Karpas-422 (cell line): ENCODE measurements around the gene MKLN1. TPM values are rescaled to one million over a fixed set of nuclear protein-coding genes. Genes with fewer than 3 reads are reported as not detected.
"Not testable (repeated sequence)": the region's sequence is repeated elsewhere in the genome, so short reads cannot be mapped to it uniquely, and the experiment has no call there.

ENCODE experiments used
- DNase-seq: peaks from one replicate; pipeline ENCODE4 v3.0.0-alpha.2; 2015
- H2AFZ ChIP-seq: fragments of 200-600 bp; sonication (generic); 2 replicates; pipeline ENCODE4 v1.6.1; 2014; ENCODE audit warnings: antibody characterized with exemption, low read length, mixed read lengths
- H3K27ac ChIP-seq: fragments of 200-600 bp; sonication (generic); 2 replicates; pipeline ENCODE4 v1.5.1; 2014; ENCODE audit warnings: mild to moderate bottlenecking, low read length, moderate library complexity
- H3K27me3 ChIP-seq: fragments of 200-600 bp; sonication (generic); 2 replicates; pipeline ENCODE4 v1.6.1; 2014; ENCODE audit warnings: low read length, mixed read lengths
- H3K36me3 ChIP-seq: fragments of 200-600 bp; sonication (generic); 2 replicates; pipeline ENCODE4 v1.6.1; 2014; ENCODE audit warnings: low read length, mixed read lengths; ENCODE audit not compliant: insufficient read depth
- H3K4me1 ChIP-seq: fragments of 200-600 bp; sonication (generic); 2 replicates; pipeline ENCODE4 v1.6.1; 2014; ENCODE audit warnings: mild to moderate bottlenecking, low read length, mixed read lengths
- H3K4me2 ChIP-seq: fragments of 200-600 bp; sonication (generic); 2 replicates; pipeline ENCODE4 v1.6.1; 2014; ENCODE audit warnings: low read length, low read depth, mild to moderate bottlenecking; ENCODE audit not compliant: poor library complexity, severe bottlenecking
- H3K4me3 ChIP-seq: fragments of 200-600 bp; sonication (generic); 2 replicates; pipeline ENCODE4 v1.5.1; 2014; ENCODE audit warnings: mild to moderate bottlenecking, antibody characterized with exemption, low read length, mixed read lengths
- H3K79me2 ChIP-seq: fragments of 200-600 bp; sonication (generic); 2 replicates; pipeline ENCODE4 v1.6.1; 2014; ENCODE audit warnings: mild to moderate bottlenecking, low read length, mixed read lengths
- H3K9ac ChIP-seq: fragments of 200-600 bp; sonication (generic); 2 replicates; pipeline ENCODE4 v1.6.0; 2014; ENCODE audit warnings: low read length
- H3K9me2 ChIP-seq: fragments of 200-600 bp; sonication (generic), shearing (Covaris generic); replicated peaks from 2 replicates; pipeline ENCODE4 v1.6.0; 2014; ENCODE audit warnings: mild to moderate bottlenecking, low read length, moderate library complexity; ENCODE audit not compliant: insufficient read depth
- H3K9me3 ChIP-seq: fragments of 300-700, 200-600 bp; sonication (generic); 2 replicates; pipeline ENCODE4 v1.6.1; 2014; ENCODE audit warnings: low read length, mixed read lengths
- H4K20me1 ChIP-seq: fragments of 200-600 bp; sonication (generic); 2 replicates; pipeline ENCODE4 v1.6.1; 2014; ENCODE audit warnings: mild to moderate bottlenecking, antibody characterized with exemption, low read length, low read depth; ENCODE audit not compliant: insufficient read depth
- total RNA-seq: library from RNA; depleted of rRNA; stranded (reverse); fragments of >200 nt; shearing (Covaris generic); gene quantifications from 2 replicates; pipeline ENCODE4 v1.2.3, GENCODE V29; 2014; ENCODE audit warnings: low replicate concordance

The MKLN1 gene
- total RNA-seq, 1 experiment from 2014 or later: 70.8 TPM

DNA sequence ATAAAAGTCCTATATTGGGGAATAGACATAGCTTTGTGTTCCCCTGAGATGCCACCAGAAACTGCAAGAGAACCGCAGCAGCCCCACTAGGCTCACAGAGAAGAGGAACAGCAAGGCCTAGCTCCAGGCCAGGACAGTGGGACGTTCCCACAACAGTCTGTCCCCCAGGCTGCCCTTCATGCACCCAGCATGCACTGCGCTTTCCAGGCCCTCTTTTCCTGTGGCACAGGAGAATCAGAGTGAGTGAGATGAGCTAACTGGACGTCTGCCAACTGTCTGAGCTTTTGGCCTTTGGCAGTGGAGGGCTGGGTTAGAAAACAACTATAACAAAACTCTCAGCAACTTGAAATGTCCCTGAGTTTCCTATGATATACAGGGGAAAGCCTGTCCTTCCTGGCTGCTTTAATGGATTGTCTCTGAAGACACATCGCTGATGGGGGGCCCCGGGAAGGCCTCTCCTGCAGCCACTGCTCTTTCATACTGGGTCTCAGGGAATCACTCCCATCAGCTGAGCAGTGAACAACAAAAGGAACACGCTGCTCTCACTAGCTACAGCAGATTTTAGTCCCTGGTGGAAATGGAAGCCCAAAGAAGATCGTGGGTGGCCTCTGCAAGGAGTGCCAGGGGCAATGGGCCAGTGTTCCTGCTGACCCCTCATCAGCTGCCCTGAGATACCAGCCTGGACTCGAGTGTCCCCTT is 175.3 kb downstream of the MKLN1 start:
- H3K9me2 ChIP-seq: no peaks in the 10 kb centered on the region
- no peaks in the 10 kb centered on the region for H3K36me3 ChIP-seq
- H3K9ac ChIP-seq: no peak overlapping the region
- no peaks in the 10 kb centered on the region for H3K27me3 ChIP-seq
- H3K79me2 ChIP-seq: no peaks in the 10 kb centered on the region
- peaks cover 4% of the 10 kb centered on the region; the same call in 1 of the 2 replicates for H4K20me1 ChIP-seq
- no peak overlapping the region for H2AFZ ChIP-seq
- H3K27ac ChIP-seq: no peak overlapping the region
- no peak overlapping the region for H3K4me3 ChIP-seq
- no peak overlapping the region for H3K4me2 ChIP-seq
- no peak for DNase-seq
- H3K4me1 ChIP-seq: no peaks in the 10 kb centered on the region
- H3K9me3 ChIP-seq: no peaks in the 10 kb centered on the region

DNA sequence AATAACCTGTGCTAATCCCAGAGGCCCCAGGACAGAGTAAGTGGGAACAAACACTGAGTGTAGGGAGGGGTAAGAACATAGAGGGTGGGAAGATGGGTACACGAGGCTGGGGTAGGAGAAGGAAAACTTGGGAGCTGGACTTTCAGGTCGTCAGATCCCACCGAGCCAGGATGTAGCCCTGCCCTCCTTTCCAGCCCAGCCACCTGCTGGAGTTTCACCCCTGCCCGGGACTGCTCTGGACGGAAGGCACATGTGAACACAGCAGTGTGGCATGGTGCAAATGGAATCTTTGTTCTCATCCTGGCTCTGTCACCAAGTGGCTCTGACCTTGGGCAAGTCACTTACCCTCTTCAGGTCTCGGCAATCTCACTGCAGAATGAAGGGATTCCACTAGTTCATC is 176.0 kb downstream of the MKLN1 start:
- H3K36me3 ChIP-seq: no peaks in the 10 kb centered on the region
- H3K9me2 ChIP-seq: no peaks in the 10 kb centered on the region
- H3K4me2 ChIP-seq: no peak overlapping the region
- H3K27ac ChIP-seq: no peak overlapping the region
- H3K79me2 ChIP-seq: no peaks in the 10 kb centered on the region
- no peak overlapping the region for H3K9ac ChIP-seq
- peaks cover 4% of the 10 kb centered on the region; the same call in 1 of the 2 replicates for H4K20me1 ChIP-seq
- H2AFZ ChIP-seq: no peak overlapping the region
- no peaks in the 10 kb centered on the region for H3K27me3 ChIP-seq
- no peaks in the 10 kb centered on the region for H3K9me3 ChIP-seq
- DNase-seq: no peak
- H3K4me1 ChIP-seq: no peaks in the 10 kb centered on the region
- no peak overlapping the region for H3K4me3 ChIP-seq

DNA sequence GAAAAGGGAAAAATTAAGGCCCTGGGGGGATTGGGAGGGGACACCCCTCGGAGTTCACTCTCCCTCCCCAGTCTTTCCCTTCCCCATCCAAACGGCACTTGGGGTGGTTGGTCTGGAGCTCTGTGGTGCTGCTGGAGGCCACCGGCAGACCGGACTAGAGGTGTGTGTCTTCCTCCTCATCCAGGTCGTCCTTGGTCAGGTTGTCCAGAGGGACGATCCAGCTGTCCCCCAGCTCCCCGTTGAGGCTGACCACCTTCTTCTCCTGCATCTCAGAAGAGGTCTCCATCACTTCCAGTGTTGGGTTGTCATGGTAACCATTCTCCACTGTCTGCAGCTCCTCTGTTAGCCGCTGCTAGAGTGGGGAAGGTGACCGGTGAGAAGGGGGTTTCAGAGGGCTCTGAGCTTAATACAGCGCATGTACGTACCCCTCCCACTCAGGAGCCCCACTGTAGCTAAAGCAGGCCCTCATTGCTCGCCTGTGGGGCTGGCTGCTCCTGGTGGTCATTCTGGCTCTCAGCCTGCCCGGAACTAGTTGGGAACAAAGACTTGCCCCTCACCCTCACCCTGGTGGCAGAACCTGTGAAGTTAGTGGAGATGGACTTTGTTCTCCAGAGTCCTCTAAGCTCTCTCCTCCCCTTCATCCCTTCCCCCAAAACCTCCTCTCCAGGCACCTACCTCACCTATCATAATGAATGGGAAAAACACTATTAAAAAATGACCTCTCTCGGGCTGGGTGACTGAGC is 176.7 kb downstream of the MKLN1 start:
- H3K79me2 ChIP-seq: no peaks in the 10 kb centered on the region
- no peak for DNase-seq
- no peaks in the 10 kb centered on the region for H3K4me1 ChIP-seq
- no peak overlapping the region for H3K9ac ChIP-seq
- H3K4me2 ChIP-seq: no peak overlapping the region
- no peak overlapping the region for H2AFZ ChIP-seq
- H3K36me3 ChIP-seq: no peaks in the 10 kb centered on the region
- peaks cover 4% of the 10 kb centered on the region; the same call in 1 of the 2 replicates for H4K20me1 ChIP-seq
- no peaks in the 10 kb centered on the region for H3K9me2 ChIP-seq
- no peak overlapping the region for H3K4me3 ChIP-seq
- no peak overlapping the region for H3K27ac ChIP-seq
- no peaks in the 10 kb centered on the region for H3K9me3 ChIP-seq
- H3K27me3 ChIP-seq: no peaks in the 10 kb centered on the region

DNA sequence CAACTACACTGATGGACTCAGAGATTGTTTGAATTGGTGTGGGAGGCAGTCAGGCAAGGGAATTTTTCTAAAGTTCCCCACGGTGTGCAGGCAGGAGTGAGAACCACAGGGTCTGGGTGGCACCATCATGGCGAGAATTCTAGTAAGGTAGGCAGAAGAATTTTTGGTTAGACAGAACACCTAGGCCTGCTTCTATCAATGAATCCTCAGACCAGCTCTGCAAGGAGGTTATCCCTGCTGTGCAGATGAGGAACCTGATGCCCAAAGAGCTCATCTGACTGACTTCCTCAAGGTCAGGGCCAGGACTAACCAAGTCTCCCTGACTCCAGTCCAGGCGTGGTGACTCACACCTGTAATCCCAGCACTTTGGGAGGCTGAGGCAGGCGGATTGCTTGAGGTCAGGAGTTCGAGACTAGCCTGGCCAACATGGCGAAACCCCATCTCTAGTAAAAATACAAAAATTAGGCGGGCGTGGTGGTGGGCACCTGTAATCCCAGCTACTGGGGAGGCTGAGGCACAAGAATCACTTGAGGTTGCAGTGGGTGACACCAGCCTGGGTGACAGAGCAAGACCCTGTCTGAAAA is 177.5 kb downstream of the MKLN1 start:
- not testable (repeated sequence) for H3K4me2 ChIP-seq, H3K9me2 ChIP-seq, H3K9ac ChIP-seq, H3K4me3 ChIP-seq, H3K79me2 ChIP-seq, H3K27ac ChIP-seq, H3K9me3 ChIP-seq, H3K4me1 ChIP-seq, H3K27me3 ChIP-seq, H2AFZ ChIP-seq, H4K20me1 ChIP-seq, H3K36me3 ChIP-seq, DNase-seq

DNA sequence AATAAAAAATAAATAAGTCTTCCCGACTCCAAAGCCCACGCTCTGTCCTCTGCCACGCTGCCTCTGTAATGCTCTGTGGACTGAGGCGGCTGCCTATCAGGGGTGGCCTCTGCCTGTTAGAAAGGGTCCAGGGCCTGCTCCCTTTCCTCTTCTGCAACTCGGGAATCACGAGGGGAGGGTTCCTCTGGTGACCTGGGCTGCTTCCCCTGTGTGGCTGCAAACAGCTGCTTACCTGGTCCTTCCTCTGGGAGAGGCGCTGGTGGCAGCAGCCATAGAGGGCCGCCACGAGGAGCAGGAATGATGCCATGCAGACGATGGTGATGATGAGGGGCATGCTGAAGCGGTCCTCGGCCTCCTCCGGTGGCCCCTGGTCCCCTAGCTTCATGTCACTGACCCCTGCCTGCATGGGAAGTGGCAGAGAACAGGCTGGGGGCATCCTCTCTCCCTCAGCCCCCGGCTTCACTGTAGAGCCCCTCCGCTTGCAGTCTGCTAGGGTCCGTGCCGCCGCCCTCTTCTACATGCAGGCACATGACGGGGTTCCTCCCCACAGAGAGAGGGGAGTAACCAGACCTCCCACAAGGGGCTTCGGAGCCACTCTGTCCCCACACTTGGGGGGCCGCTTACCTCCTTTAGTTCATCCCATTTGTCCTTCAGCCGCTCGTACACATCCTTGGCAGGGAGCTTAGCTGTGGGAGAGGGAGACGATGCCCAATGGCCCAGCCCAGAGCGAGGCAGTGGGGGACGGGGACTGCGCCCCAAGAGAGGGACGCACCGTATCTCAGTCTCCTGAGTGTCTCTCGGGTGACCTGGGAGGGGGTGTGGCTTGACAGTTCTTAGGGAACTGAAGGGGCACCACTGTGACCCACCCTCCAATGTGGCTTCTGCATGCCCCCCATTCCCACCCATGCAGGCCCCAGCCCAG is 178.2 kb downstream of the MKLN1 start:
- Histone ChIP-seq H3K4me3 (no peak overlapping the region), H2AFZ (no peak overlapping the region), H3K79me2 (no peaks in the 10 kb centered on the region), H4K20me1 (peaks cover 4% of the 10 kb centered on the region; the same call in 1 of the 2 replicates), H3K9me2 (no peaks in the 10 kb centered on the region), H3K9me3 (no peaks in the 10 kb centered on the region), H3K27me3 (no peaks in the 10 kb centered on the region), H3K27ac (no peak overlapping the region), H3K9ac (no peak overlapping the region), H3K4me1 (no peaks in the 10 kb centered on the region), H3K4me2 (no peak overlapping the region), H3K36me3 (no peaks in the 10 kb centered on the region)
- no peak for DNase-seq

DNA sequence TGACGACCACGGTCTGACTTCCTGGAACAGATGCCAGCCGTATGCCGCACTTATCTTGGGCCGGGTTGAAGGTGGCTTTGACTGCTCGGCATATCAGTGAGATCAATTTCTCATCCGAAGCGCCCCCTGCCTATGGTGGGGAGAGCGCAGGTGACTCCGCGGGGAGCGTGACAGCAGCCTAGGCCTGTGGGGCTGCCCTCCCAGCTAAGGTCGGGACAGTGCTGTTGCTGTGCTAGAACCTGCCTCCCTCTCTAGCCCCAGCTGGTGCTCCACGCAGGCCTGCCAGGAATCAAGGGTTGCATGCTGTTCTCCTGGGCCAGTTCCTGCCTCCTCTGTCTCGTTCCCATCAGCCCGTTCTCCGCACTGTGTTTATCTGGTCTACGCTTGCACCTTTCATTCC is 178.9 kb downstream of the MKLN1 start:
- Histone ChIP-seq H3K9me2 (no peaks in the 10 kb centered on the region), H3K27ac (no peak overlapping the region), H3K9ac (no peak overlapping the region), H2AFZ (no peak overlapping the region), H3K4me3 (no peak overlapping the region), H3K79me2 (no peaks in the 10 kb centered on the region), H3K36me3 (no peaks in the 10 kb centered on the region), H3K4me2 (no peak overlapping the region), H4K20me1 (peaks cover 4% of the 10 kb centered on the region; the same call in 1 of the 2 replicates), H3K9me3 (no peaks in the 10 kb centered on the region), H3K4me1 (no peaks in the 10 kb centered on the region), H3K27me3 (no peaks in the 10 kb centered on the region)
- DNase-seq: no peak

DNA sequence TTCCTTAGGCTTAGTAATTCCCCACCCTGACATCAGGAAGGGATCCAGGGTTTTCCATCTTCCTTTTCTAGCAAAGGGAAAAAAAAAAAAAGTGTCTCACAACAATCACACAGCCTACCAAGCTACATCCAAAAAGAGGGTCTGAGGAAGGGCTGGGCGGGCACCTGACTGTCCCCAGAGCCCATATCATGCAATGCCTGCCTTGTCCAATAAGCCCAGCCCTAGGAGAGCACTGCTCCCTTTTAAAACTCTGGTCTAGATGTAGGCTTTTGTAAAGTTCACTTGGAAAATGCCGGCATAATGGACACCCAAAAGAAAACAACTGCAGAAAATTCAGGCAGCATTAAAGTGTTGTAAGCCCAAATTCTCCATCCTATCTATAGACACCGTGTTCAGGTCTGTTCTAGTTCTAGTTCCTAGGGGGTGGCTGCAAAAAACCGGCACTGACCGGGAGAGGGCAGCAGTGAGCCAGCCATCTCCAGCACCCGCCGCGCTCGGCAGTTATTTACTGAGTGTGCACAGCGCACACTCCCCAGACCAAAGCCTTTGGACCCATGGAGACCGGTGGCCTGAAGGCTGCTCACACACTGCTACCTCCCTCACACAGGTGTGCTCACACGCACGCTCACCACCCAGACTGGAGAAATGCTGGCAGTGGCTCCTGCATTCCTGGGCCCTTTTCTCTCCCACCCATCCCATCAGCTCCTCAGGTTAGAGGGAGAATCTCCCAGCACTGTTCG is 180.1 kb downstream of the MKLN1 start:
- H2AFZ ChIP-seq: no peak overlapping the region
- H4K20me1 ChIP-seq: peaks cover 4% of the 10 kb centered on the region; the same call in 1 of the 2 replicates
- H3K27ac ChIP-seq: no peak overlapping the region
- H3K27me3 ChIP-seq: no peaks in the 10 kb centered on the region
- no peak overlapping the region for H3K4me3 ChIP-seq
- no peaks in the 10 kb centered on the region for H3K79me2 ChIP-seq
- H3K36me3 ChIP-seq: no peaks in the 10 kb centered on the region
- no peak overlapping the region for H3K4me2 ChIP-seq
- H3K9ac ChIP-seq: no peak overlapping the region
- peak; percentile 91 for DNase-seq
- H3K4me1 ChIP-seq: no peaks in the 10 kb centered on the region
- H3K9me2 ChIP-seq: no peaks in the 10 kb centered on the region
- no peaks in the 10 kb centered on the region for H3K9me3 ChIP-seq
